Neuronal stem cell (in vitro differentiated cells): ENCODE results near the gene MINPP1.

ENCODE experiments used
- DNase-seq: peaks from one replicate; pipeline ENCODE4 v3.0.0-alpha.2; 2013; ENCODE audit warnings: low spot score
- H2AFZ ChIP-seq: one replicate; pipeline ENCODE4 v1.6.1; 2013; ENCODE audit warnings: mild to moderate bottlenecking, low read length, inconsistent platforms
- H2AK5ac ChIP-seq: 2 replicates; pipeline ENCODE4 v1.6.1; 2013; ENCODE audit warnings: low read depth, mild to moderate bottlenecking, inconsistent platforms, low read length, moderate library complexity, mixed read lengths
- H2BK120ac ChIP-seq: 2 replicates; pipeline ENCODE4 v1.6.1; 2013; ENCODE audit warnings: low read depth, mild to moderate bottlenecking, inconsistent platforms, low read length, moderate library complexity, mixed read lengths
- H2BK12ac ChIP-seq: one replicate; pipeline ENCODE4 v1.6.1; 2013; ENCODE audit warnings: low read length, inconsistent platforms
- H2BK15ac ChIP-seq: 2 replicates; pipeline ENCODE4 v1.6.1; 2013; ENCODE audit warnings: mild to moderate bottlenecking, low read length, inconsistent platforms, mixed read lengths
- H2BK5ac ChIP-seq: one replicate; pipeline ENCODE4 v1.6.1; 2013; ENCODE audit warnings: inconsistent platforms, mild to moderate bottlenecking, low read length, moderate library complexity
- H3K14ac ChIP-seq: one replicate; pipeline ENCODE4 v1.6.1; 2013; ENCODE audit warnings: low read length, inconsistent platforms
- H3K18ac ChIP-seq: 2 replicates; pipeline ENCODE4 v1.6.1; 2013; ENCODE audit warnings: low read length, inconsistent platforms
- H3K23ac ChIP-seq: 2 replicates; pipeline ENCODE4 v1.6.1; 2013; ENCODE audit warnings: low read depth, mild to moderate bottlenecking, mixed read lengths, low read length, inconsistent platforms; ENCODE audit not compliant: poor library complexity
- H3K27ac ChIP-seq: replicated peaks from 3 replicates; pipeline ENCODE4 v1.5.1; 2013; ENCODE audit warnings: low read length, inconsistent platforms
- H3K27me3 ChIP-seq, 3 experiments: 2 replicates each; pipeline ENCODE4 v1.6.1; 2013; ENCODE audit warnings: low read length in 3 of 3, mild to moderate bottlenecking in 2 of 3, inconsistent platforms in 1 of 3, low read depth in 1 of 3, mixed read lengths in 1 of 3, moderate library complexity in 1 of 3; ENCODE audit not compliant: control insufficient read depth in 3 of 3, insufficient read depth in 3 of 3
- H3K36me3 ChIP-seq, 2 donors: replicated peaks in 1 of 2; 2 replicates each; pipeline ENCODE4 v1.6.1; 2013; ENCODE audit warnings: low read length in 2 of 2; ENCODE audit not compliant: control insufficient read depth in 2 of 2, insufficient read depth in 2 of 2
- H3K4ac ChIP-seq: 2 replicates; pipeline ENCODE4 v1.6.1; 2013; ENCODE audit warnings: inconsistent platforms, mild to moderate bottlenecking, low read length, moderate library complexity
- H3K4me1 ChIP-seq, 2 donors: 1 replicate in 1 of 2; 2 replicates in 1 of 2; pipeline ENCODE4 v1.6.1; 2013; ENCODE audit warnings: low read length in 2 of 2, low read depth in 1 of 2; ENCODE audit not compliant: control insufficient read depth in 2 of 2, insufficient read depth in 1 of 2
- H3K4me2 ChIP-seq: one replicate; pipeline ENCODE4 v1.6.1; 2013; ENCODE audit warnings: mild to moderate bottlenecking, low read length, inconsistent platforms; ENCODE audit not compliant: insufficient read depth, poor library complexity, severe bottlenecking
- H3K4me3 ChIP-seq, 2 donors: 2 replicates each; pipeline ENCODE4 v1.5.1; 2013; ENCODE audit warnings: low read length in 2 of 2, mild to moderate bottlenecking in 2 of 2, inconsistent platforms in 1 of 2, moderate library complexity in 1 of 2
- H3K79me1 ChIP-seq: one replicate; pipeline ENCODE4 v1.6.1; 2013; ENCODE audit warnings: low read depth, mild to moderate bottlenecking, inconsistent platforms, low read length, moderate library complexity
- H3K9ac ChIP-seq: one replicate; pipeline ENCODE4 v1.6.1; 2013; ENCODE audit warnings: mild to moderate bottlenecking, low read depth, low read length, inconsistent platforms; ENCODE audit not compliant: poor library complexity
- H3K9me3 ChIP-seq, 2 donors: replicated peaks in 1 of 2; 2 replicates each; pipeline versions ENCODE3 to v1.6.1; 2013; ENCODE audit warnings: low read length in 2 of 2, mild to moderate bottlenecking in 2 of 2, inconsistent platforms in 1 of 2, low read depth in 1 of 2, mixed read lengths in 1 of 2, moderate library complexity in 1 of 2; ENCODE audit not compliant: control insufficient read depth in 2 of 2, insufficient read depth in 1 of 2
- H4K8ac ChIP-seq: one replicate; pipeline ENCODE4 v1.6.1; 2013; ENCODE audit warnings: low read depth, mild to moderate bottlenecking, inconsistent platforms, low read length, moderate library complexity
- H4K91ac ChIP-seq: one replicate; pipeline ENCODE4 v1.6.1; 2013; ENCODE audit warnings: low read length, low read depth, mild to moderate bottlenecking, inconsistent platforms; ENCODE audit not compliant: poor library complexity
- WGBS, 2 donors: extraction: QIAGEN DNeasy Blood & Tissue Kit; methylation state at CpG; one replicate each; pipeline ENCODE4 v1.1.7; 2013; ENCODE audit warnings: missing lambda C conversion rate in 2 of 2, mixed read lengths in 1 of 2; ENCODE audit not compliant: insufficient read length in 2 of 2, insufficient replicate concordance in 1 of 2; ENCODE audit errors: extremely low coverage in 2 of 2; 5-methylcytosine and 5-hydroxymethylcytosine counted together

MINPP1 gene

GRCh38 chr10:87559392-87559791 lies 54.7 kb downstream of the MINPP1 start:
- Histone ChIP-seq H3K14ac (no peak overlapping the region), H3K23ac (no peak overlapping the region), H3K9me3 (peaks cover 7 to 9% of the 10 kb centered on the region in 2 donors), H3K4ac (no peak overlapping the region), H2BK120ac (no peak overlapping the region), H2BK12ac (no peak overlapping the region), H3K79me1 (no peaks in the 10 kb centered on the region), H2BK15ac (no peak overlapping the region), H4K91ac (no peak overlapping the region), H4K8ac (no peak overlapping the region), H3K36me3 (no peaks in the 10 kb centered on the region), H3K9ac (no peak overlapping the region), H3K18ac (no peak overlapping the region), H2BK5ac (no peak overlapping the region), H2AFZ (no peak overlapping the region), H3K4me1 (no peaks in the 10 kb centered on the region), H3K4me2 (no peak overlapping the region), H2AK5ac (no peak overlapping the region), H3K4me3 (no peak overlapping the region), H3K27ac (no peak overlapping the region), H3K27me3 (no peaks in the 10 kb centered on the region)
- WGBS, 2 donors = no CpG with 5 or more reads among the region's 3 CpGs
- no peak for DNase-seq

GRCh38 chr10:87560495-87561129 lies 55.9 kb downstream of the MINPP1 start:
- no peak overlapping the region for H2BK120ac ChIP-seq

GRCh38 chr10:87562750-87563149 lies 58.1 kb downstream of the MINPP1 start:
- H4K8ac ChIP-seq = no peak overlapping the region
- no peaks in the 10 kb centered on the region for H3K27me3 ChIP-seq
- H3K9me3 ChIP-seq = peaks cover 11 to 15% of the 10 kb centered on the region in 2 donors
- H2BK15ac ChIP-seq = no peak overlapping the region
- H3K4me3 ChIP-seq = no peak overlapping the region
- no peak overlapping the region for H2AK5ac ChIP-seq
- no peak overlapping the region for H3K4me2 ChIP-seq
- H3K4me1 ChIP-seq = no peaks in the 10 kb centered on the region
- H4K91ac ChIP-seq = no peak overlapping the region
- no peak for DNase-seq
- H2BK5ac ChIP-seq = no peak overlapping the region
- no peak overlapping the region for H3K9ac ChIP-seq
- no peaks in the 10 kb centered on the region for H3K36me3 ChIP-seq
- no peak overlapping the region for H2BK12ac ChIP-seq
- H3K79me1 ChIP-seq = no peaks in the 10 kb centered on the region
- no peak overlapping the region for H3K4ac ChIP-seq
- no peak overlapping the region for H3K18ac ChIP-seq
- H2AFZ ChIP-seq = no peak overlapping the region
- no peak overlapping the region for H2BK120ac ChIP-seq
- H3K23ac ChIP-seq = no peak overlapping the region
- H3K27ac ChIP-seq = no peak overlapping the region
- H3K14ac ChIP-seq = no peak overlapping the region
- no CpG with 5 or more reads among the region's 9 CpGs for WGBS, 2 donors

More at GRCh38 chr10:87560495-87561129, 55.9 kb downstream of the MINPP1 start:
- H4K8ac ChIP-seq = no peak overlapping the region
- no peak overlapping the region for H2BK5ac ChIP-seq
- H3K27ac ChIP-seq = no peak overlapping the region
- no peaks in the 10 kb centered on the region for H3K4me1 ChIP-seq
- no peak overlapping the region for H2AFZ ChIP-seq
- H3K18ac ChIP-seq = no peak overlapping the region
- H3K9me3 ChIP-seq = peaks cover 11 to 15% of the 10 kb centered on the region in 2 donors
- WGBS, 2 donors = no CpG with 5 or more reads among the region's 5 CpGs
- no peak overlapping the region for H3K9ac ChIP-seq
- H3K4me2 ChIP-seq = no peak overlapping the region
- H2AK5ac ChIP-seq = no peak overlapping the region
- H3K4me3 ChIP-seq = no peak overlapping the region
- H3K14ac ChIP-seq = no peak overlapping the region
- H3K27me3 ChIP-seq = no peaks in the 10 kb centered on the region
- no peak overlapping the region for H3K23ac ChIP-seq
- H4K91ac ChIP-seq = no peak overlapping the region
- H3K79me1 ChIP-seq = no peaks in the 10 kb centered on the region
- no peak overlapping the region for H2BK15ac ChIP-seq
- no peak overlapping the region for H2BK12ac ChIP-seq
- H3K4ac ChIP-seq = no peak overlapping the region
- no peaks in the 10 kb centered on the region for H3K36me3 ChIP-seq
- no peak for DNase-seq

- no peak overlapping the region for H3K23ac ChIP-seq
- H2AFZ ChIP-seq = no peak overlapping the region
- H3K36me3 ChIP-seq = no peaks in the 10 kb centered on the region
- H2AK5ac ChIP-seq = no peak overlapping the region
- H3K4ac ChIP-seq = no peak overlapping the region
- H2BK5ac ChIP-seq = no peak overlapping the region
- H3K79me1 ChIP-seq = no peaks in the 10 kb centered on the region
- no peak overlapping the region for H2BK12ac ChIP-seq
- no peak overlapping the region for H4K91ac ChIP-seq
- no peak overlapping the region for H3K4me3 ChIP-seq
- H3K27ac ChIP-seq = no peak overlapping the region
- no peak overlapping the region for H3K9ac ChIP-seq
- no peak for DNase-seq
- H2BK120ac ChIP-seq = no peak overlapping the region
- no peaks in the 10 kb centered on the region for H3K27me3 ChIP-seq
- no peak overlapping the region for H3K18ac ChIP-seq
- H4K8ac ChIP-seq = no peak overlapping the region
- H2BK15ac ChIP-seq = no peak overlapping the region
- H3K4me2 ChIP-seq = no peak overlapping the region
- H3K14ac ChIP-seq = no peak overlapping the region
- H3K9me3 ChIP-seq = peaks cover 11 to 15% of the 10 kb centered on the region in 2 donors
- no peaks in the 10 kb centered on the region for H3K4me1 ChIP-seq
These were observed 60.3 kb downstream of the MINPP1 start for GRCh38 chr10:87565010-87565409.
